ENCODE measurements around the gene PLAC9.

The PLAC9 gene

GRCh38 chr10:80184291-80184690, 51.8 kb downstream of the PLAC9 start:
- no peak for DNase-seq (ENCODE audit: low spot score)

GRCh38 chr10:80185578-80186299, 53.2 kb downstream of the PLAC9 start:
- DNase-seq (ENCODE audit: low spot score) = no peak

GRCh38 chr10:80186364-80187012, 54.0 kb downstream of the PLAC9 start:
- DNase-seq (ENCODE audit: low spot score) = no peak

GRCh38 chr10:80187060-80187459, 54.5 kb downstream of the PLAC9 start:
- no peak for DNase-seq (ENCODE audit: low spot score)

GRCh38 chr10:80187465-80188409, 55.2 kb downstream of the PLAC9 start:
- peak; percentile 68 for DNase-seq (ENCODE audit: low spot score)

- no peak for DNase-seq (ENCODE audit: low spot score)
These were observed 56.2 kb downstream of the PLAC9 start for GRCh38 chr10:80188713-80189112.

- DNase-seq (ENCODE audit: low spot score) = no peak
These were observed 59.2 kb downstream of the PLAC9 start for GRCh38 chr10:80191589-80192270.

- no peak for DNase-seq (ENCODE audit: low spot score)
These were observed 60.0 kb downstream of the PLAC9 start for GRCh38 chr10:80192553-80192952.

GRCh38 chr10:80194373-80195045, 62.0 kb downstream of the PLAC9 start:
- no peak for DNase-seq (ENCODE audit: low spot score)
